ENCODE data around the gene SLC39A10.

Gene SLC39A10

GRCh38 chr2:195619590-195619989 lies 37.4 kb upstream of the SLC39A10 start:
- TF ChIP-seq CTCF (IDR thresholded peaks at IDR 0.05; ENCODE audit: low read length, missing control alignments): no peak
- DNase-seq (ENCODE audit: low read depth): no peak
- no peak overlapping the region for H3K4me3 ChIP-seq (replicated peaks; ENCODE audit: low read depth, low read length)

DNA sequence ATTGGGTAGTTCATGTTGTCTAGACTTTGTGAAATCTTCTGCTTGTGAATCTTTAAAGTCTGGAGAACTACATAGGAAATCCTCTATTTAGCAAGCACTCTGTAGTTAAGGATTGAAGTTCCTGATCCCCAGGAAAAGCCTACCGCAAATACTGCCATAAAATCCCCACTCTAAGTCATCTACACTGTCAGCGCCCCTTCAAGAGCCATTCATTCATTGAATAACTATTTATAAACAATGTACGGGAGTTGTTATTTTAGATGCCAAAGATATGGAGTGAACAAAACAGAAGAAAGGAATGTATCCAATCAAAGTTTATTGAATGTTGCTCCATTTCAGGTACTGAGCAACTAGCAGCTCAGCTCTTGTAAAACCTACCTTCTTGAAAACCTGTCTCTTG lies 36.5 kb upstream of the SLC39A10 start:
- H3K4me3 ChIP-seq (replicated peaks; ENCODE audit: low read depth, low read length): no peak overlapping the region
- DNase-seq (ENCODE audit: low read depth): no peak
- TF ChIP-seq CTCF (IDR thresholded peaks at IDR 0.05; ENCODE audit: low read length, missing control alignments): no peak

GRCh38 chr2:195622966-195623365 lies 34.1 kb upstream of the SLC39A10 start:
- DNase-seq (ENCODE audit: low read depth): no peak
- no peak for TF ChIP-seq CTCF (IDR thresholded peaks at IDR 0.05; ENCODE audit: low read length, missing control alignments)
- no peak overlapping the region for H3K4me3 ChIP-seq (replicated peaks; ENCODE audit: low read depth, low read length)

DNA sequence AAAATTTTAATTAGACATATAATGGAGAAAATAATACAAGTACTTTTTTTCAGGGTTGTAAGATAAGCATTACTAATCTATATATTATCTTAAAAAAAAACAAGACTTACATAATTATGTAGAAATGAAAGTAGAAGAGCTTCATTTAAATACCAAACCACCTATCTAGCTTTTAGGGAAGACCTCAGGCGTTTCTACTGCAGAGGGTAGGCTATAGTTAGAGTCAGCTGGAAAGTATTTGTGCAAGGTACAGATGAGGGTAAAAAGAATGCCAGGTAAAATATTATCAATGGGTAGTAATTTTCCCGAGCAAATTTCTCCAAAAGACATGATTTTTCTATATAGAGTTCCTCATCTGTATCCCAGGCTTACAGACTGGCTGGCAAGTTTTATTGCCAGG lies 30.5 kb upstream of the SLC39A10 start:
- no peak for DNase-seq (ENCODE audit: low read depth)
- H3K4me3 ChIP-seq (replicated peaks; ENCODE audit: low read depth, low read length): no peak overlapping the region
- no peak for TF ChIP-seq CTCF (IDR thresholded peaks at IDR 0.05; ENCODE audit: low read length, missing control alignments)

DNA sequence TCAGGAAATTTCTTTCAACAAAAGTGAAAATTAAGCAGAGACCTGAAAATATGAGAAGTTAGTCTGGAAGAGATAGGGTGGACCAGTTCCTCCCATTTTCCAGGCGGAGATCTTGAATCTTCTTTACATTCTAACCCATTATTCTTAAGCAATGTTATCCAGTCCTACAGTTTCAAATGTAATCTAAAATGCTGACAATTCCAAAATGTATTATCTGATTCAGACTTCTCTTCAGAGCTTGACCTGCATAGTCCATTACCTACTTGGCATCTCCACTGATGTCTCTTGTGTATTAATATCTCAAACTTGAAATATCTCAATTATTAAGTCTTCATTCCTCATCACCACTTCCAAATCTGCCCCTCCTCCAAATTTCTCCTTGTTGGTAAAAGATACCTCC lies 28.4 kb upstream of the SLC39A10 start:
- DNase-seq (ENCODE audit: low read depth): no peak
- H3K4me3 ChIP-seq (replicated peaks; ENCODE audit: low read depth, low read length): no peak overlapping the region
- TF ChIP-seq CTCF (IDR thresholded peaks at IDR 0.05; ENCODE audit: low read length, missing control alignments): no peak

DNA sequence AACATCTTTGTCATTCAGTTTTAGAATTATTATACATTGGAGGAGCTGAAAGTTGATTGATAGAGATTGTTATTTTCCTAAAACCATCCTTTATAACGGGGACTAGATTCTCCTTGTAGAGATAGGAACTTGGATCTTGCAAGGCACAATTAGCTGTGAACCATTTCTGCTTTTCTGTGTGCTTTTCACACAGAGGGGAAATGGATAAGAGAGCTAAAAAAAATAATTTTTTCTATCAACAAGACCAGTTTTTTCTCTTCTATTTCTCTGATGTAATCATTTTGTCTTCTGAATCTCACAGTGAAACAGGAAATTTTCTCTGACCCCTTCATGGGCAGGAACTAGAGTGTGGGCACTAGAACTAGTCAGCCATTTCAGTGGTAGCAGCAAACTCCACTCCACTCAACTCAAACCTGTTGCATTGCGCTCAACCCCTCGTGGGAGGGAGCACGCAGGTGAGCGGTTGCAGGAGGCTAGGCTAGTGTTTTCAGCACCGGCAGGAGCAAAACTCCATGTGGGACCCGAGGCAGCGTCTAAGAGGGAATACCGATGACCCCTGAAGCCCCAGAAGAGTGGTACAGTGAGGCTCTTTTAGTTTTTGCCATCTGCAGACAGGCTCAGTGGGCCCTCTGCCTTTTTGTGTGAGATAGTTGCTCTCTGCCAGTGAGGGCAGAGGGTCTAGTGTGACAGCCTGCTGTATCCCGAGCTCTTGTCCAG lies 24.0 kb upstream of the SLC39A10 start:
- TF ChIP-seq CTCF (IDR thresholded peaks at IDR 0.05; ENCODE audit: low read length, missing control alignments): no peak
- no peak for DNase-seq (ENCODE audit: low read depth)
- H3K4me3 ChIP-seq (replicated peaks; ENCODE audit: low read depth, low read length): no peak overlapping the region

- H3K4me3 ChIP-seq (replicated peaks; ENCODE audit: low read depth, low read length): no peak overlapping the region
- TF ChIP-seq CTCF (IDR thresholded peaks at IDR 0.05; ENCODE audit: low read length, missing control alignments): no peak
- DNase-seq (ENCODE audit: low read depth): no peak
These were observed 23.5 kb upstream of the SLC39A10 start for GRCh38 chr2:195633573-195633870.
